Fibroblast of mammary gland (primary cell): ENCODE measurements around the gene RANBP17.

Experiments used
- DNase-seq: peaks from one replicate; pipeline ENCODE4 v3.0.0-alpha.2; 2010; ENCODE audit warnings: low read depth
- H3K4me3 ChIP-seq: 2 replicates; pipeline ENCODE4 v1.5.1; 2011; ENCODE audit warnings: low read depth, mild to moderate bottlenecking, low read length, moderate library complexity; ENCODE audit not compliant: control insufficient read depth
- TF ChIP-seq, protein P1 (sequence below): conservative IDR thresholded peaks from 2 replicates; pipeline ENCODE4 v1.5.1; 2011; ENCODE audit warnings: low read depth, low read length, inconsistent platforms; ENCODE audit not compliant: control insufficient read depth, insufficient read depth

The RANBP17 gene

DNA sequence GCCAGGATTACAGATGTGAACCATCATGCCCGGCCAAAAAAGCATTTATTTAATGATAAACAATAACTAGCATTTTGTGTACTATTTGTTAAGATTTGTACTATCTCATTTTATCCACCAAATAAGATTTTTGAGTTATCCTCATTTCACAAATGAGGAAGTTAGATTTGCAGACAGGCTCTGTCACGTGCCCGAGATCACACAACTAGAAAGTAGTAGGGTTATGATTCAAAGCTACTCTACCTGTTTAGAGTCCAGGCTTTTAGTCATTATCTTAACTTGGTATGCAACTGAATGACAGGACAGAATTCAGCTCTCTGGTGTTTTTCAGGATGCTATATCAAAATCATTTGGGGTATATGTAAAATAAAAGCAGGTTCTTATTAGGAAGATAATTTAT, 20.5 kb downstream of the RANBP17 start:
- TF ChIP-seq, protein P1, sequence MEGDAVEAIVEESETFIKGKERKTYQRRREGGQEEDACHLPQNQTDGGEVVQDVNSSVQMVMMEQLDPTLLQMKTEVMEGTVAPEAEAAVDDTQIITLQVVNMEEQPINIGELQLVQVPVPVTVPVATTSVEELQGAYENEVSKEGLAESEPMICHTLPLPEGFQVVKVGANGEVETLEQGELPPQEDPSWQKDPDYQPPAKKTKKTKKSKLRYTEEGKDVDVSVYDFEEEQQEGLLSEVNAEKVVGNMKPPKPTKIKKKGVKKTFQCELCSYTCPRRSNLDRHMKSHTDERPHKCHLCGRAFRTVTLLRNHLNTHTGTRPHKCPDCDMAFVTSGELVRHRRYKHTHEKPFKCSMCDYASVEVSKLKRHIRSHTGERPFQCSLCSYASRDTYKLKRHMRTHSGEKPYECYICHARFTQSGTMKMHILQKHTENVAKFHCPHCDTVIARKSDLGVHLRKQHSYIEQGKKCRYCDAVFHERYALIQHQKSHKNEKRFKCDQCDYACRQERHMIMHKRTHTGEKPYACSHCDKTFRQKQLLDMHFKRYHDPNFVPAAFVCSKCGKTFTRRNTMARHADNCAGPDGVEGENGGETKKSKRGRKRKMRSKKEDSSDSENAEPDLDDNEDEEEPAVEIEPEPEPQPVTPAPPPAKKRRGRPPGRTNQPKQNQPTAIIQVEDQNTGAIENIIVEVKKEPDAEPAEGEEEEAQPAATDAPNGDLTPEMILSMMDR: no peak
- no peak overlapping the region for H3K4me3 ChIP-seq
- DNase-seq: no peak

- DNase-seq: no peak
- TF ChIP-seq, protein P1: no peak
- H3K4me3 ChIP-seq: no peak overlapping the region
Measured at GRCh38 chr5:170885256-170885655, 23.4 kb downstream of the RANBP17 start.

DNA sequence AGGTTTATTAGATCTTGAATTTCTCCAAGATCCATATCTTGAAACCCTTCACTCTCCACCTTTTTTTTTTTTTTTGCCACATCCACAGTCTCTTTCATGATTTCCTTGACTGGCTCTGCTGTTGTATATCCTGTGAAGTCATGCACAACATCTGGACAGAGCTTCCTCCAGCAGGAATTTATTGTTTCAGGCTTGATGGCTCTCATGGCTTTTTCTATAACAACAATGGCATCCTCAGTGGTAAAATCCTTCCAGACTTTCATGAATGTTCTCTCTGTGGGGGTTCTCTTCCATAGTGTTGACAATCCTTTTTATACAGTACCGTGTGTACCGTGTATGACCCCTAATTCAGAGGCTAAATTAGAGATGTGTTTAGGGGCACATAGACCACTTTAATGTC, 24.0 kb downstream of the RANBP17 start:
- no peak for DNase-seq
- TF ChIP-seq, protein P1: no peak
- no peak overlapping the region for H3K4me3 ChIP-seq

DNA sequence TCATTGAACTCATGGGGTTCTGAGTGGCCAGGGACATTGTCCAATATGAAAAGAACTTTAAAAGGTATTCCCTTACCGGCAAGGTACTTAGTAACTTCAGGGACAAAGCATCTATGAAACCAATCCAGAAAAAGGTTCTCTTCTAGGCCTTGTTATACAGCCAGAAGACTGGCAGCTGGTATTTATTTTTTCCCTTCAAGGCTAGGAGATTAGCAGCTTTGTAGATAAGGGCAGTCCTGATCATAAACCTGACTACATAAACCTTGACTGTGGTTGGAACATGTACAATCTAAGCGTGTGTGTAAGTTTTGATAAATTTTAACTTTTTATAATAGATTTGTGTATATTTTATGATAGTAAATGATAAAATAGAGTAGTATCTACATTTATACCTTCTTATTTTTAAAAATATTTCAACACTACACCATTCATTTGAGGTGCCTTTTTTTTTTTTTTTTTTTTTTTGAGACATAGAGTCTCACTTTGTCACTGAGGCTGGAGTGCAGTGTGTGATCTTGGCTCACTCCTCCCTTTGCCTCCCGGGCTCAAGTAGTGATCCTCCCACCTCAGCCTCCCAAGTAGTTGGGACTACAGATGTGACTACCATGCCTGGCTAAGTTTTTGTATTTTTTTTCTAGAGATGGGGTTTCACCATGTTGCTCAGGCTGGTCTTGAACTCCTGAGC, 24.5 kb downstream of the RANBP17 start:
- no peak for DNase-seq
- H3K4me3 ChIP-seq: no peak overlapping the region
- TF ChIP-seq, protein P1: no peak

- peak; percentile 78 for DNase-seq
Measured at GRCh38 chr5:170892196-170892595, 30.4 kb downstream of the RANBP17 start.

GRCh38 chr5:170894665-170895064, 32.8 kb downstream of the RANBP17 start:
- no peak for DNase-seq
- TF ChIP-seq, protein P1: no peak
- H3K4me3 ChIP-seq: no peak overlapping the region

More at GRCh38 chr5:170892196-170892595, 30.4 kb downstream of the RANBP17 start:
- no peak overlapping the region for H3K4me3 ChIP-seq
- TF ChIP-seq, protein P1: no peak
